ENCODE results near the gene MFSD2B. TPM values are rescaled to one million over a fixed set of nuclear protein-coding genes. Genes with fewer than 3 reads are reported as not detected.

The MFSD2B gene
- total RNA-seq, 1 experiment from 2014 or later = 0.42 TPM

GRCh38 chr2:24049485-24050021, 39.7 kb downstream of the MFSD2B start, which contains the start of gene FKBP1B (continued):
- TF ChIP-seq FOXK1 (CRISPR knock-in tag; IDR thresholded peaks at IDR 0.05) = 0 out of 2 replicates have a peak, but pooled peaks have one; percentile 11
- peak; percentile 74 for TF ChIP-seq FOXP4 (CRISPR knock-in tag; IDR thresholded peaks at IDR 0.05)

- peaks cover 8% of the 10 kb centered on the region; the same call in 1 of the 2 replicates for H3K36me3 Mint-ChIP-seq
- H3K27me3 Mint-ChIP-seq (ENCODE audit: low read depth) = no peaks in the 10 kb centered on the region
- no peak overlapping the region for H3K27ac Mint-ChIP-seq
- ChIA-PET CTCF (interaction anchor here (1.4 to 2.5 kb wide), 5 partner anchors 10 to 123 kb away, joined by 3 to 10 read pairs (median 5); partner anchors contain the start of genes ATAD2B and TP53I3), POLR2A (interaction anchor here (0.7 to 1.5 kb wide), 4 partner anchors 24 to 153 kb away, joined by 3 to 10 read pairs (median 3); no protein-coding TSS in a partner anchor)
- H3K9me3 Mint-ChIP-seq = no peaks in the 10 kb centered on the region
- H3K4me3 Mint-ChIP-seq = no peak overlapping the region
- peak; percentile 0; the same call in 1 of the 2 replicates for ATAC-seq
- H3K4me1 Mint-ChIP-seq = peaks cover 22% of the 10 kb centered on the region
- peak; percentile 56 for DNase-seq (ENCODE audit: low spot score)
- no peak for TF ChIP-seq ATF6 (CRISPR knock-in tag; IDR thresholded peaks at IDR 0.05)
- no peak for TF ChIP-seq FOXJ3 (CRISPR knock-in tag; IDR thresholded peaks at IDR 0.05; ENCODE audit: borderline replicate concordance)
- TF ChIP-seq HMGXB4 (CRISPR knock-in tag; IDR thresholded peaks at IDR 0.05) = peak; percentile 15; the same call in 1 of the 2 replicates
- no peak for TF ChIP-seq SMAD3 (CRISPR knock-in tag; IDR thresholded peaks at IDR 0.05; ENCODE audit: borderline replicate concordance)
- TF ChIP-seq IRF1 (CRISPR knock-in tag; IDR thresholded peaks at IDR 0.05) = no peak
- no peak for TF ChIP-seq SMAD4 (CRISPR knock-in tag; IDR thresholded peaks at IDR 0.05)
- no peak for TF ChIP-seq NR1H2 (CRISPR knock-in tag; IDR thresholded peaks at IDR 0.05)
- no peak for TF ChIP-seq USF1 (CRISPR knock-in tag; IDR thresholded peaks at IDR 0.05)
- TF ChIP-seq RORB (CRISPR knock-in tag; IDR thresholded peaks at IDR 0.05) = no peak
- no peak for TF ChIP-seq MXD4 (CRISPR knock-in tag; IDR thresholded peaks at IDR 0.05; ENCODE audit: borderline replicate concordance)
- no peak for TF ChIP-seq TEAD1 (CRISPR knock-in tag; IDR thresholded peaks at IDR 0.05)
- TF ChIP-seq ZNF281 (CRISPR knock-in tag; IDR thresholded peaks at IDR 0.05) = no peak
- no peak for TF ChIP-seq USF2 (CRISPR knock-in tag; IDR thresholded peaks at IDR 0.05)
- TF ChIP-seq ZNF396 (CRISPR knock-in tag; IDR thresholded peaks at IDR 0.05; ENCODE audit: borderline replicate concordance) = no peak
- TF ChIP-seq NR3C1 (CRISPR knock-in tag; conservative IDR thresholded peaks at IDR 0.05; ENCODE audit: low read depth) = no peak
- TF ChIP-seq ZNF317 (CRISPR knock-in tag; IDR thresholded peaks at IDR 0.05; ENCODE audit: borderline replicate concordance, low read depth) = 0 out of 2 replicates have a peak, but pooled peaks have one; percentile 18
- no peak for TF ChIP-seq RELA (CRISPR knock-in tag; IDR thresholded peaks at IDR 0.05; ENCODE audit: borderline replicate concordance)
These were observed 40.4 kb downstream of the MFSD2B start for GRCh38 chr2:24050041-24050979.

Data from WTC11 (cell line).